CD14-positive monocyte (primary cell): Measurements from ENCODE around the gene SLC5A5. TPM values are rescaled to one million over a fixed set of nuclear protein-coding genes. Genes with fewer than 3 reads are reported as not detected.

Source experiments
- DNase-seq, 3 donors: peaks; one replicate each; pipeline ENCODE4 v3.0.0-alpha.2; 2011 to 2022
- H2AFZ ChIP-seq: 2 replicates; pipeline ENCODE4 v1.6.0; 2012; ENCODE audit warnings: mild to moderate bottlenecking, low read depth, low read length, inconsistent platforms; ENCODE audit not compliant: insufficient read depth, poor library complexity, severe bottlenecking
- H3K27ac ChIP-seq, 2 donors: 1 replicate in 1 of 2; 2 replicates in 1 of 2; pipeline ENCODE4 v1.5.1; 2012 to 2013; ENCODE audit warnings: low read length in 2 of 2, control low read depth in 1 of 2, inconsistent platforms in 1 of 2, low read depth in 1 of 2, mild to moderate bottlenecking in 1 of 2
- H3K27me3 ChIP-seq, 2 donors: one replicate each; pipeline versions ENCODE4 v1.6.0 to v1.6.1; 2011 to 2013; ENCODE audit warnings: low read length in 2 of 2; ENCODE audit not compliant: control insufficient read depth in 2 of 2, insufficient read depth in 2 of 2
- H3K36me3 ChIP-seq, 2 donors: replicated peaks in 1 of 2; 1 replicate in 1 of 2; 2 replicates in 1 of 2; pipeline versions ENCODE4 v1.5.1 to v1.6.1; 2012 to 2013; ENCODE audit warnings: low read length in 2 of 2, control low read depth in 1 of 2, inconsistent platforms in 1 of 2, mild to moderate bottlenecking in 1 of 2; ENCODE audit not compliant: insufficient read depth in 2 of 2, control insufficient read depth in 1 of 2
- H3K4me1 ChIP-seq, 2 donors: 1 replicate in 1 of 2; 2 replicates in 1 of 2; pipeline versions ENCODE4 v1.5.1 to v1.6.1; 2012 to 2013; ENCODE audit warnings: low read length in 2 of 2, control low read depth in 1 of 2, inconsistent platforms in 1 of 2, mild to moderate bottlenecking in 1 of 2, moderate library complexity in 1 of 2; ENCODE audit not compliant: insufficient read depth in 2 of 2, control insufficient read depth in 1 of 2
- H3K4me2 ChIP-seq: replicated peaks from 2 replicates; pipeline ENCODE3; 2012; ENCODE audit warnings: low read length, moderate library complexity, mild to moderate bottlenecking; ENCODE audit not compliant: poor library complexity, severe bottlenecking; ENCODE audit errors: extremely low read depth
- H3K4me3 ChIP-seq, 3 experiments: fragments of 200-600 bp in 1 of 3; sonication (generic) in 1 of 3; replicated peaks in 1 of 3; 1 replicate in 2 of 3; 2 replicates in 1 of 3; pipeline ENCODE4 v1.5.1; 2011 to 2013; ENCODE audit warnings: low read length in 3 of 3, mild to moderate bottlenecking in 3 of 3, control low read depth in 2 of 3, low read depth in 2 of 3, inconsistent platforms in 1 of 3, moderate library complexity in 1 of 3
- H3K79me2 ChIP-seq: 2 replicates; pipeline ENCODE4 v1.6.0; 2012; ENCODE audit warnings: mild to moderate bottlenecking, control low read depth, inconsistent platforms, low read length, moderate library complexity; ENCODE audit not compliant: insufficient read depth
- H3K9ac ChIP-seq: 2 replicates; pipeline ENCODE4 v1.6.0; 2017; ENCODE audit warnings: low read length, mild to moderate bottlenecking; ENCODE audit not compliant: insufficient read depth, poor library complexity, severe bottlenecking
- H3K9me3 ChIP-seq, 2 donors: replicated peaks in 1 of 2; 1 replicate in 1 of 2; 2 replicates in 1 of 2; pipeline versions ENCODE4 v1.5.1 to v1.6.1; 2012 to 2013; ENCODE audit warnings: low read length in 2 of 2, control low read depth in 1 of 2; ENCODE audit not compliant: control insufficient read depth in 1 of 2, insufficient read depth in 1 of 2
- H4K20me1 ChIP-seq: 2 replicates; pipeline ENCODE4 v1.6.0; 2012; ENCODE audit warnings: mild to moderate bottlenecking, low read length, control low read depth, moderate library complexity; ENCODE audit not compliant: insufficient read depth
- H3K27ac Mint-ChIP-seq, 7 donors: one replicate each; pipeline ENCODE4 v1.8.0; 2020; ENCODE audit warnings: mild to moderate bottlenecking in 7 of 7, mixed read lengths in 7 of 7, moderate library complexity in 6 of 7, inconsistent platforms in 2 of 7
- H3K27me3 Mint-ChIP-seq, 3 donors: one replicate each; pipeline ENCODE4 v1.8.0; 2021 to 2022; ENCODE audit warnings: low read depth in 3 of 3, mild to moderate bottlenecking in 3 of 3, mixed read lengths in 3 of 3, moderate library complexity in 3 of 3, inconsistent platforms in 1 of 3
- H3K36me3 Mint-ChIP-seq, 2 donors: one replicate each; pipeline ENCODE4 v1.8.0; 2020; ENCODE audit warnings: mixed read lengths in 2 of 2, inconsistent platforms in 1 of 2, mild to moderate bottlenecking in 1 of 2
- H3K4me1 Mint-ChIP-seq: one replicate; pipeline ENCODE4 v1.8.0; 2020; ENCODE audit warnings: mild to moderate bottlenecking, mixed read lengths
- H3K4me3 Mint-ChIP-seq, 2 donors: one replicate each; pipeline ENCODE4 v1.8.0; 2020; ENCODE audit warnings: mild to moderate bottlenecking in 2 of 2, mixed read lengths in 2 of 2, moderate library complexity in 1 of 2
- H3K9me3 Mint-ChIP-seq, 7 donors: one replicate each; pipeline ENCODE4 v1.8.0; 2020 to 2022; ENCODE audit warnings: mixed read lengths in 7 of 7, mild to moderate bottlenecking in 6 of 7, moderate library complexity in 6 of 7, inconsistent platforms in 2 of 7
- WGBS: methylation state at CpG from one replicate; pipeline ENCODE4 v1.1.5; 2013; ENCODE audit warnings: missing lambda C conversion rate; ENCODE audit not compliant: insufficient coverage; 5-methylcytosine and 5-hydroxymethylcytosine counted together
- intact Hi-C, 2 donors: fragments of 100-400 bp; cut with micrococcal nuclease; formaldehyde crosslinking; loops; one replicate each; pipeline versions ENCODE4 v1.15.0 to v1.15.1; 2023
- polyA plus RNA-seq, 3 donors: library from polyadenylated mRNA; depleted of rRNA in 1 of 3; unstranded in 2 of 3; stranded (reverse) in 1 of 3; fragments of 300-500 nt in 2 of 3; fragments of >200 nt in 1 of 3; fragmentation: Illumina TruSeq in 2 of 3; gene quantifications; 1 replicate in 2 of 3; 2 replicates in 1 of 3; pipeline ENCODE4 v1.2.3, GENCODE V29; 2012 to 2021
- TF ChIP-seq, protein P1 (sequence below): fragments of 200-600 bp; IDR thresholded peaks from one replicate; pipeline ENCODE4 v1.8.0; 2022; ENCODE audit warnings: antibody characterized with exemption, mild to moderate bottlenecking

SLC5A5 gene
- polyA plus RNA-seq, 3 donors, result 0.03 TPM; not detected in 2

DNA sequence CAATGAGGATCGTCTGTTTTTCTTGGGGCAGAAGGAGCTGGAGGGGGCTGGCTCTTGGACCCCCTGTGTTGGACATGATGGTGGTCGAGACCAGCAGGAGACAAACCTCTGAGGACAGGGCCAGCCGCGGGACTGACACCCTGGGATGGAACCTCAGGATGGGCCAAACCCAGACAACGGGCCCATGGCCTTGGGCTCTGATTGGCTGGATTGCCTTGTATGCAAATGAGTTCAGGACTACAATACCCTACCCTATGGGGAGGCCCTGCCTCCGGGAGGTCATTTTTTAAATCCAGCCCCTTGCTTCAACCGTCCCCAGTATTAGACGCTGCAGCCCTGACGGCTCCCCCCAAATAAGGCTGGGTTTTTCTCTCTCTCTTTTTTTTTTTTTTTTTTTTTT, 22.0 kb downstream of the SLC5A5 start:
- Histone ChIP-seq H3K79me2 (no peaks in the 10 kb centered on the region), H3K36me3 (no peaks in the 10 kb centered on the region), H3K4me1 (no peaks in the 10 kb centered on the region), H4K20me1 (no peaks in the 10 kb centered on the region), H2AFZ (no peak overlapping the region), H3K4me3 (no peak overlapping the region), H3K4me2 (no peak overlapping the region), H3K9ac (no peak overlapping the region), H3K27ac (no peak overlapping the region), H3K9me3 (no peaks in the 10 kb centered on the region), H3K27me3 (no peaks in the 10 kb centered on the region)
- Mint-ChIP-seq H3K4me1 (no peaks in the 10 kb centered on the region), H3K36me3 (no peaks in the 10 kb centered on the region), H3K4me3 (no peak overlapping the region), H3K9me3 (peaks cover 0 to 3% (median 0%) of the 10 kb centered on the region in 7 donors), H3K27ac (no peak overlapping the region), H3K27me3 (peaks cover 0 to 7% (median 0%) of the 10 kb centered on the region in 3 donors)
- TF ChIP-seq, protein P1, sequence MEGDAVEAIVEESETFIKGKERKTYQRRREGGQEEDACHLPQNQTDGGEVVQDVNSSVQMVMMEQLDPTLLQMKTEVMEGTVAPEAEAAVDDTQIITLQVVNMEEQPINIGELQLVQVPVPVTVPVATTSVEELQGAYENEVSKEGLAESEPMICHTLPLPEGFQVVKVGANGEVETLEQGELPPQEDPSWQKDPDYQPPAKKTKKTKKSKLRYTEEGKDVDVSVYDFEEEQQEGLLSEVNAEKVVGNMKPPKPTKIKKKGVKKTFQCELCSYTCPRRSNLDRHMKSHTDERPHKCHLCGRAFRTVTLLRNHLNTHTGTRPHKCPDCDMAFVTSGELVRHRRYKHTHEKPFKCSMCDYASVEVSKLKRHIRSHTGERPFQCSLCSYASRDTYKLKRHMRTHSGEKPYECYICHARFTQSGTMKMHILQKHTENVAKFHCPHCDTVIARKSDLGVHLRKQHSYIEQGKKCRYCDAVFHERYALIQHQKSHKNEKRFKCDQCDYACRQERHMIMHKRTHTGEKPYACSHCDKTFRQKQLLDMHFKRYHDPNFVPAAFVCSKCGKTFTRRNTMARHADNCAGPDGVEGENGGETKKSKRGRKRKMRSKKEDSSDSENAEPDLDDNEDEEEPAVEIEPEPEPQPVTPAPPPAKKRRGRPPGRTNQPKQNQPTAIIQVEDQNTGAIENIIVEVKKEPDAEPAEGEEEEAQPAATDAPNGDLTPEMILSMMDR, result no peak
- WGBS, result 87% methylated on average over 5 of the region's 9 CpGs
- intact Hi-C loops, result no loop called here
- no peak for DNase-seq

DNA sequence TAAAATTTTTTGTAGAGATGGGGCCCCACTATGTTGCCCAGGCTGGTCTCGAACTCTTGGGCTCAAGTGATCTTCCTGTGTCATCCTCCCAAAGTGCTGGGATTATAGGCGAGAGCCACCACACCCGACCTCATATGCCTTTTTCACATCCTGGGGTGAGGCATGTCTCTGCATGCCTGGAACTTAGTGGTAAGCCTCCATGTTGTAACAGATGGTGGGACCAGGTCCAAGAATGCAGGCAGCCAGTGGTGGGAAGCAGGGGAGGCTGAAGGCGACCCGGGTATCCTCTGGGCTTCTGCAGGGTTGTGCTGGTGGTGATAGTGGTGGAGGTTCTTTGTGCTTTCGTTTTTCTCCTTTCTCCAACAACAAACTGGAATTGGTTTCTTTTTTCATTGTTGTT, 31.0 kb downstream of the SLC5A5 start:
- Histone ChIP-seq H3K27me3 (no peaks in the 10 kb centered on the region), H3K4me1 (no peaks in the 10 kb centered on the region), H3K4me2 (no peak overlapping the region), H4K20me1 (no peaks in the 10 kb centered on the region), H3K27ac (no peak overlapping the region), H3K36me3 (no peaks in the 10 kb centered on the region), H3K9ac (no peak overlapping the region), H3K9me3 (peaks cover under 1 to 4% of the 10 kb centered on the region in 2 donors), H3K4me3 (no peak overlapping the region), H3K79me2 (no peaks in the 10 kb centered on the region), H2AFZ (no peak overlapping the region)
- no peak overlapping the region for H3K27ac Mint-ChIP-seq
- DNase-seq, result no peak
- intact Hi-C loops, result no loop called here
- H3K4me3 Mint-ChIP-seq, result no peak overlapping the region
- no peaks in the 10 kb centered on the region for H3K4me1 Mint-ChIP-seq
- H3K9me3 Mint-ChIP-seq, result peaks cover 0 to 9% (median 3%) of the 10 kb centered on the region in 7 donors
- H3K27me3 Mint-ChIP-seq, result peaks cover 17 to 22% (median 19%) of the 10 kb centered on the region in 3 donors
- H3K36me3 Mint-ChIP-seq, result no peaks in the 10 kb centered on the region
- TF ChIP-seq, protein P1, result no peak
- WGBS, result no CpG with 5 or more reads among the region's 6 CpGs
